Measurements from ENCODE around the gene GARNL3.

The GARNL3 gene

DNA sequence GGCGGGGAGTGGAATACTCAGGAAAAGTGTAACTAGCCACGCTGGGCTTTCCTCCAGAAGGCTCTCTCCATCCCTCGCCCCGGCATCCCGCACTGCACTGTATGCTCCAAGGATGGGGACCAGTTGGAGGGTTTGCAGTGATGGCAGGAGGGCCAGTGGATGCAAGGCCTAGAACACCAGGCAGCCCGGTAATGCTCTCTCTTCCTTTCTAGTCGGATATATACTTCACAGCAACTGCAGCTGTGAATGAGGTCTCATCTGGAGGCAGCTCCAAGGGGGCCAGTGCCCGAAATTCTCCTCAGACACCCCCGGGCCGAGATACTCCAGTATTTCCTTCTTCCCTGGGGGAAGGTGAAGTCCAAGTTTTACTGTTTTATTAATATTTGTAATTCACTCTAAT, 122.4 kb downstream of the GARNL3 start:
- no peak for DNase-seq (ENCODE audit: low spot score)

DNA sequence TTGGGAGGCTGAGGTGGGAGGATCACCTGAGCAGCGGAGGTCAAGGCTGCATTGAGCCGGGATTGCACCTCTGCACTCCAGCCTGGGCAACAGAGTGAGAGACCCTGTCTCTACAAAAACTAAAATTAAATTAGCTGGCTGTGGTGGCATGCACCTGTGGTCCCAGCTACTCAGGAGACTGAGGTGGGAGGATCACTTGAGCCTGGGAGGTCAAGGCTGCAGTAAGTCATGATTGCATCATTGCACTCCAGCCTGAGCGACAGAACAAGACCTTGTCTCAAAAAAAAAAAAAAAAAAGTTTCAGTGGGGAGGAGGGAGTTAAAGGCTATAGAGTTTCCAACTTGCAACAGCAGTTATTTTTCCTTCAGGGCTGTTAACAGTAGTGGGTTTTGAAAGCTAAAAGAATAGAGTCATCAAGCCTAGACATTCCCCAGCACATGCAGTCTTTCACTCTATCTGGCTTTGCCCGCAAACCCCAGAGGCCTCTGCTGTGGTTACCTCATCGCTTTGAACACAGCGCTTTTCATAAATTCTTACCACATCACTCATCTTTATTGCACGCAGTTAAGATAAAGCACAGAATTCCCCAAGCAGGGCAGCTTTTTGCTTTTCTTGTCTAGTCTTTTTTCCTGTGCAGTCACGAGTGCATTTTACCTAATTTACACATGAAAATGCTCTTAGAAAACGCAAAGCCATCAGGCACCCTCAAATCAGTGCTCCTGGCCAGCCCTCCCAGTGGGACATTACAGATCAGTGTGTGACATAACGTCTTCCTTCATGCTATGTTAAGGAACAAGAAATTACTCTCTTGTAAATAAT, 123.7 kb downstream of the GARNL3 start:
- DNase-seq (ENCODE audit: low spot score): peak; percentile 45

DNA sequence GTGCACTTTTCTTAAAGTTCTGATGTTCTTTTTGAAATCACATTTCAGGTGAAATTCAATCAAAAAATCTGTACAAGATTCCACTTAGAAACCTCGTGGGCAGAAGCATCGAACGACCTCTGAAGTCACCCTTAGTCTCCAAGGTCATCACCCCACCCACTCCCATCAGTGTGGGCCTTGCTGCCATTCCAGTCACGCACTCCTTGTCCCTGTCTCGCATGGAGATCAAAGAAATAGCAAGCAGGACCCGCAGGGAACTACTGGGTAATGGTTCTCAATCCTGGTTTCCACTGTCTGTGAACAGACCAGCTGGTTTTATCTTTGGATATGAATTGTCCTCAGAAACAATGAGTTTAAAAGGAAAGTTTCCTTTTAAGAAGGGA, 124.3 kb downstream of the GARNL3 start:
- DNase-seq (ENCODE audit: low spot score): no peak

DNA sequence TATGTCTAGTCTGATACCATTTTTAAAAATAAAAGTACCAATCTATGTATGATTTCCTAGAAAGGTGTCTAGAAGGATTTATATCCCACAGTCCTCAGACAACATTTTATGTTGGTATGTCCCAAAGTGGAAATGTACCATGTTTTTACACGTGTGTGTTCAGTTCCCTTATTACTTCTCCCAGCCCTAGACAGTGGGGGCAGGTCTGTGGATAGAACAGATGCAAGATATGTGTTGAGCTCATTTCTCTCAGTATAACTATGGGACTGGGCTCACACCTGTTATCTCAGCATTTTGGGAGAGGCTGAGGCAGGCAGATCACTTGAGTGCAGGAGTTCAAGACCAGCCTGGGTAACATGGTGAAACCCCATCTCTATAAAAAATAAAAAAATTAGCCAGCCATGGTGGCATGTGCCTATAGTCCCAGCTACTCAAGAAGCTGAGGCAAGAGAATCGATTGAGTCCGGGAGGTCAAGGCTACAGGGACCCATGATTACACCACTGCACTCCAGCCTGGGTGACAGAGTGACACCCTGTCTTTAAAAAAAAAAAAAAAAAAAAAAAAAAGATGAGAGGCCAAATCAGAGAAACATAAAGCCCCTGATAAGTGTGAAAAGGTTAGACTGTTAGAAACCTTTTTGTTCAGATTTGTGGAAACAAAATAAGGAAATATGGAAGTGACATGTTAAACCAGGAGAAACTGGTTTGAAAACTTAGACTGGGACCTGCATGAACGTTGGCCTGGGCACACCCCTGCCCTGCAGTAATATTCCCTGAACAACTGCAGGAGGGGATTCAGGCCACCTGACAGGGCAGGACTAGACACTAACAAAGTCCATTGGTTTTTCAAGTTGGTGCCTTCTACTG, 125.0 kb downstream of the GARNL3 start:
- DNase-seq (ENCODE audit: low spot score): no peak

DNA sequence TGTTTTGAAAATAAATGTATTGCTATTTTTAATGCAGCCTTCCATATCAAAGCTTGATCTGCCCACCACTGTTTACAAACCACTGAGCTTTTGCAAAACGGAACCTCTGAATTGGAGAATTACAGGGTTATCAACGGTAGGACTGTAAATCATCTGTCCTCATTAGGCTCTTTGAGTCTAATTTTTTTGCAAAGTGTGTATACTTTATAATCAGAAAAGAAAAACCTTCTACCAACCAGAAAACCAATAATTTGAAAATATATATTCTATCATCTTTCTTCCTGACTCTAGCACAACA, 125.6 kb downstream of the GARNL3 start:
- no peak for DNase-seq (ENCODE audit: low spot score)

DNA sequence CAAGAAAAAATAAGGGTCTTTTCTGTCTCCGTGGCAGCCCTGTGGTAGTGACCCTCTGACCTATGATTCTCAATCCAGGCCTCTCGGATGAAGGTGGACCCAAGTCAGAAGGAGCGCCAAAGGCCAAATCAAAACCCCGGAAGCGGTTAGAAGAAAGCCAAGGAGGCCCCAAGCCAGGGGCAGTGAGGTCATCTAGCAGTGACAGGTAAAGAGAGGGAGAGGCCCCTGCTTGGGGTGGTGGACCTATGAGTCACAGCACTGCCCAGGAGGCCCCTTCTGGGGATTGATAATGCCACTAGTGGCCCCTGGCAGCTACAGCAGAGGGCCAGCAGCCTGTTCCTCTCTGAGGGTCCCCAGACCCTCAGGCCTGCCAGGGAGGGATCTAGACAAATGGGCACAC, 126.0 kb downstream of the GARNL3 start:
- no peak for DNase-seq (ENCODE audit: low spot score)

DNA sequence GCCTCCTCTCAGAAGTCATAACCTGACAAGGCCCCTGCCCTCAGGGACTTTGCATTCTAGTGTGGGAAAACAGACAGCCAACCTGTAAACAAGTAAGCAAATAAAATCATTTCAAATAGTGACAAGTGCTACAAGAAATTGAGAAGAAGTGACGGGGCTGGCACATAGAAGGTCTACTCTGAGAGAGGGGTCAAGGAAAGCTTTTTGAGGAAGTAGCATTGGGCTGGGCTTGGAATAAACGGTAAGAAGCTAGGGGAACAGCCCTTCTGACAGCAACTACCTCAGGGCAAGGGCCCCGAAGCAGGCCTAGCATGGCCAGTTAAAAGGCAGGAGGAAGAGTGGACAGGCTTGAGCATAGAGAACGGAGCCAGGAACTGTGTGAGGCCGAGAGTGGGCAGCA, 127.6 kb downstream of the GARNL3 start:
- DNase-seq (ENCODE audit: low spot score): no peak

DNA sequence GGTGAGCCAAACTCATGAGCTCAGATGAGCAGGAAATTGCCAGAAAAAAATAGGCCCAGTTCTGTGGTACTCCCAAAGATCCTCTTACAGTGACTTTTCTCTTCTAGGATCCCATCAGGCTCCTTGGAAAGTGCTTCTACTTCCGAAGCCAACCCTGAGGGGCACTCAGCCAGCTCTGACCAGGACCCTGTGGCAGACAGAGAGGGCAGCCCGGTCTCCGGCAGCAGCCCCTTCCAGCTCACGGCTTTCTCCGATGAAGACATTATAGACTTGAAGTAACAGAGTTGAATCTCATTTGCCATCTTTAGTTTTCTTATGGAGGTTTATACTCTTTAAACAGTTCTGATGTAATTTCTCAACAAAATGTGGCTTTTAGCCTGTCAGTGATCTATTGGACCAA, 128.4 kb downstream of the GARNL3 start:
- DNase-seq (ENCODE audit: low spot score): no peak

DNA sequence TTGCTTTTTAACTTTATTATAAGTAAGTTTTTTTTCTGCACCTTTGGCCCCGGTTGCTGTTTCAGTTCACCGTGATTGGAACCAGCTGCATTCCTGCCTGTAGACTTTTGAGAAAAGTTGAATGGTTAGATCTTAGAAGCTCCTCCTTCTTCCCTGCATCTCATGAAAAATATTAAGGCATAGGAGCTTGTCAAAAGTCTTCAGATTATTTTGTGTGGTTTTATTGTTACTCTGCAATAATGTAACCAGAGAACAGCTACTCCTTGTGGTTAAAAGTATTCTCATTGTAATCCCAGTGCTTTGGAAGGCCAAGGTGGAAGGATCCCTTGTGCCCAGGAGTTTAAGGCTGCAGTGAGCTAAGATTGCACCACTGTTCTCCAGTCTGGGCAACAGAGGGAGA, 129.1 kb downstream of the GARNL3 start:
- no peak for DNase-seq (ENCODE audit: low spot score)

DNA sequence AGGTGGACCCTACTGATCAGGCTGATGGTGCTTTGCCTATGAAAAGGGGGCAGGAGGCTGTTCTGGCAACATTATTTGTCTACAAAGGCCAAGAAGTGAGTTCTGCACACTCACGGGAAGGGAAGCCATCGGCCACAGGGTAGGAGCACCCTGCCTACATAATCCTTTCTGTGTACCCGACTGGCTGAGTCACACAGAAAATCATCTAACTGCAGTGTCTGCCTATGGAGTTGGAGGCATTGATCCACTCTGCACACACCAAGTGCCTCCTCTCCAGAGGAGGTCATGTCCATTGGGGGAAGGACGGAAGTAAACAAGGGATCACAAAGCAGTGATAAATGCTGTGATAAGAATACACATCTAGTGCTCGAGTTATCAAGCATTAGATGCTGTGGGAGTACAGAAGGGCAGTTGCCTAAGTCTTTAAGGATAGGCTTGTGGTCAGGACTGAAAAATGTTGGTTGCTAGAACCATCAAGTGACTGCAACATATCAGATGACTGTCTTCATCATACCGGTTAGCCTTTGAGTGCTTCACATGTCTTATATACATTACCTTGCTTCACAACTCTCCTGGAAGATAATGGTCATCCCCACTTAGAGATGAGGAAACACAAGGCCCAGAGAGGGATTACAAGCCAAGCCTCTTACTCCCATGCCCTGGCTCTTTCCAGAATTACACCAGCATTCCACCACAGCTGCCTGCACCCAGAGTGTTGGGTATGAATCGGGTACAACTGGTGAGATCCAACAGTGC, 131.1 kb downstream of the GARNL3 start:
- peak; percentile 45 for DNase-seq (ENCODE audit: low spot score)

DNA sequence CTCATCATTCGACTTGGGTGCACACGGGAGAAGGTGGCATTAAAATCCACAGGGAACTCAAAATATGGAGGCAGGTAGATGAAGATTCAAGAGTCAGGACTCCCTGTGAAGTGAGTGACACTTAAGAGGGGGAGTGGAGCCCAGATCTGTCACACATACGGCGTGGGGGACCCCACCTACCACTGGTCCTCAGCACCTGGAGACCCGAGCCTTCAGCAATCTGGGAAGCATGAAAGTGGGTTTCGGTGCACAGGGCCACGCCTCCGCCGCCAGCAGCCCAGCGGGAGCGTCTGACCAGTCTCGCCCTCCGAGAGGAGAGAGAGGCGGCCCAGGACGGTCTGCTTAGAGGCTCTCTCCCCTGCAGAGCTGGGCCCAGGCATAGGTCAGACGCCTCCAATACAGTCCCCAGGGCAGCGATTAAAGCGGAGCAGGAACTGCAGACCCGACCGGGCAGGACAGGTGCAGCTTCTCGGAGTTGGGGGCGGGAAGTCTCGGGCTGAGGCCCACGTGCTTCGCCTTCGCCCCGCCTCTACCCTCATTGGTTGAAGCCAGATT, 131.8 kb downstream of the GARNL3 start:
- no peak for DNase-seq (ENCODE audit: low spot score)

DNA sequence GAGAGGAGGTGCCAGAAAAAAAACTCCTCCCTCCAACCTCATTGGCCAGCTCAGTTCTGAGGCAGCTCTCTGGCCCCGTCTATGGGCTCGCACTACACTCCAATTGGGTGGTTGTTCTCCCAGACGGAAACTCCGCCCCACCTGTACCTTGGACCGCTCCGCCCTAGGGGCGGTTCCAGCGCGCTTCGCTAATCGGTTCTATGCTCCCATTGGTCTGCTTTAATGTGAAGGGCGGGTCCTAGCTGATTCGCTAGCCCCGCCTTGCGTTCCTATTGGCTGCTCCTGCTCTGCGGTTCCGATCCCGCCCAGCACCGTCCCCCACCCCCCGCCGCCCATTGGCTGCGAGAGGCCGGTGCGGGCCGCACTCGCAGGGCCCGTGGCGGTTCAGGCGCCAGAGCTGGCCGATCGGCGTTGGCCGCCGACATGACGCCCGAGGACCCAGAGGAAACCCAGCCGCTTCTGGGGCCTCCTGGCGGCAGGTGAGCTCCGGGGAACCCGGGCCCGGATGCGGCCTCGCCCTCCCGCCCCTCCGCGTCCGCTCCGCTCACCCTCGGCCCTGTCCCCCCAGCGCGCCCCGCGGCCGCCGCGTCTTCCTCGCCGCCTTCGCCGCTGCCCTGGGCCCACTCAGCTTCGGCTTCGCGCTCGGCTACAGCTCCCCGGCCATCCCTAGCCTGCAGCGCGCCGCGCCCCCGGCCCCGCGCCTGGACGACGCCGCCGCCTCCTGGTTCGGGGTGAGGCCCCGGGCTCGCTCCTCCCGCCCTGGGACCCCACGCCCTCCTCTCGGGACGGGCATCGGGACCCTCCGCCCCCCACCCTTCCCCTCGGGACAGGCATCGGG, 132.5 kb downstream of the GARNL3 start, which contains the start of gene SLC2A8:
TSS of gene SLC2A8 (plus strand) at position 362 of the 838 bp plus-strand sequence. CDS start at position 424, 62 bp downstream.
- DNase-seq (ENCODE audit: low spot score): peak; percentile 87

DNA sequence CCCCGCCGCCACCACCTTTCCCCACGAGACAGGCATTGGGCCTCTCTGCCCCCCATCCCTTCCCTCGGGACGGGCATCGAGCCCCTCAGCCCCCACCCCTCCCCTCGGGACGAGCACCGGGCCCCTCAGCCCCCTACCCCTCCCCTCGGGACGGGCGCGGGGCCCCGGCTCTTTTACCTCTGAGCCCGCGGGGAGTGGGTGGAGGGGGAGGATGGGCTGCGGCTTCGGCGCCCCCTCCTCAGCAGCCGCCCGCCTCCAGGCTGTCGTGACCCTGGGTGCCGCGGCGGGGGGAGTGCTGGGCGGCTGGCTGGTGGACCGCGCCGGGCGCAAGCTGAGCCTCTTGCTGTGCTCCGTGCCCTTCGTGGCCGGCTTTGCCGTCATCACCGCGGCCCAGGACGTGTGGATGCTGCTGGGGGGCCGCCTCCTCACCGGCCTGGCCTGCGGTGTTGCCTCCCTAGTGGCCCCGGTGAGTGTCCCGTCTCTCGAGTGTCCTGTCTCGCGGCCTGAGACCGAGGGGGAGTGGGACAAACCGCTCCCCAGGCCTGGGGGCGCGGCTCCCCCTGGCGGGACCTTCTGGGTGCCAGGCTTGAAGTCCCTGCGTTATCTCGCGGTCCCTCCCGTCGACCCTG, 133.2 kb downstream of the GARNL3 start:
- peak; percentile 58 for DNase-seq (ENCODE audit: low spot score)

DNA sequence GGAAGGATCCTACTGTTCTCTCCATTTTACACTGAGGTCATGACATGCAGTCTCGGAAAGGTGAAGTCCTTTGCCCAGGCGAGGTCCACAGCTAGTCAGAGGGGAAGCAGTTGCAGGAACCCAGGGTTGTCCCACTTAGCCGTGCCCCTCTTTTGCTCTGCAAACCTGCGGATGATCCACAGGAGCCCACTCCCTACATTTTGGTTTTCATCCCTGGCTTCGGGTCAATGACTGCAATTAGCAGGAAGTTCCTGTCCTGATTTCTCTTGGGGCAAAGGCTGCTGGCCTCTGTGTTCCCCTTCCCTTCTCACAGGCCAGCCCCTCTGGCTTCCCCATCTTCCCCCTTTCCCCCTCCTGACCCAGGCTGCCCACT, 133.7 kb downstream of the GARNL3 start:
- no peak for DNase-seq (ENCODE audit: low spot score)

DNA sequence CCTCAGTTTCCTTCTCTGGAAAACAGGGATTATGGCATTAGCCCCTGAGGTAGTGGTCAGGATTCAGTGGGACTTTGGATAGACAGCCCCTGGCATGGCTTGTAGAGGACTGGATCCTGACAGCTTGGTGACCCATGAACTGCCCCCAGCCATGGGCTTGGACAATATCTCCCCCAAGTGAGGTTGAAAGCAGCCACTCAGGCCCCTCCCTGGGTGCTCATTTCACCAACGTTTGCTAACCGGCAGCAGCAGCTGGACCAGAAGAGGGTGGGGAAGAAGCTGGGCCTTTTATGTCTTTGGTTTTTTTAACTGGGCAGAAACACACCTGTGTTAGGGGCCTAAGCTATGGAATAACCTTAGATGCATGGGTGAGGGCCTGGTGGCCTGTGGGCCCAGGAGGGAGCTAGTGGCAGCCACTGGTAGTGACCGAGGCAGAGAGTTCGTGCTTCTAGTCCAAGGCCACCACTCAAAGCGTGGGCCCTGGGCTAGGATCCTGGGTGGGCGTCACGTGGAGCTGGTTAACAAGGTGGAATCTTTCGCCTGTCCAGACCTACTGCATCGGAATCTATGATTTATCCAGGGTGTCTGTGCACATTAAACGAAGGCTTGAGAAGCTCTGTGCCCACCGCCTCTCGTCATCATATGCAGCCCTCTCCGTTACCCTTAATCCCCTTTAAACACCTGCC, 134.3 kb downstream of the GARNL3 start:
- no peak for DNase-seq (ENCODE audit: low spot score)

DNA sequence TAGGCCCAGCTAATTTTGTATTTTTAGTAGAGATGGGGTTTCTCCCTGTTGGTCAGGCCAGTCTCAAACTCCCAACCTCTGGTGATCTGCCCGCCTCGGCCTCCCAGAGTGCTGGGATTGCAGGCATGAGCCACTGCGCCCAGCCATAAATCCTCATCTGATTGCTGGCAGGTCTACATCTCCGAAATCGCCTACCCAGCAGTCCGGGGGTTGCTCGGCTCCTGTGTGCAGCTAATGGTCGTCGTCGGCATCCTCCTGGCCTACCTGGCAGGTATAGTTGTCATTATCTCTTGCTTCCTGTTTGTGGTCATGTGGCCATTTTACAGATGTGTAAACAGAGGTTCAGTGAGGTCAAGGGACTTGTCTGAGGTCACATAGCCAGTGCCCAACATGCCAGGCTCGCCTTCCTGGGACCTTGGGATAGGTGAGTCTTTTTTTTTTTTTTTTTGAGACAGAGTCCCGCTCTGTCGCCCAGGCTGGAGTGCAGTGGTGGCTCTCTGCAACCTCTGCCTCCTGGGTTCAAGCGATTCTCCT, 135.2 kb downstream of the GARNL3 start:
- no peak for DNase-seq (ENCODE audit: low spot score)

DNA sequence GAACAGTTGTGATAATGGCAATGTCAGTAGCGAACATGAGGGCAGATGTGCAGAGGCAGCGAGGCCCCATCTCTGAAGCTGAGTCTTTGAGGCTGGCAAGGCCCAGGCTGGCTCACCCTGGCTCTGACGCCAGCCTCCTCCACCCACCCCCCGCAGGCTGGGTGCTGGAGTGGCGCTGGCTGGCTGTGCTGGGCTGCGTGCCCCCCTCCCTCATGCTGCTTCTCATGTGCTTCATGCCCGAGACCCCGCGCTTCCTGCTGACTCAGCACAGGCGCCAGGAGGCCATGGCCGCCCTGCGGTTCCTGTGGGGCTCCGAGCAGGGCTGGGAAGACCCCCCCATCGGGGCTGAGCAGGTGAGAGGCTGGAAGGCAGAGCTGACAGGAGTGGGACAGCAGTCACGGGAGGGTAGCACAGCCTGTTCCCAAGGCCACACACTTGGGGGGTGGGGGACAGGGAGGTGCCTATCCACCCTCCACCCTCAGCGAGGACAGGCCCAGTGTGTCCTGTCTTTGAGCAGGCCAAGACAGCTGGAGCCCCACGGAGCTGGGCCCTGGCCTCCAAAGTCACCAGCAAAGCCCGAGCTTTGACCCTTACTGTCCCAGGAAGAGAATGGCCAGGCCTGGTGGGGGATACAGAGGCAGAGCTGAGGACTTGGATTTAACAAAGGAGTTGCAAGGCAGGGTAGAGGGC, 138.0 kb downstream of the GARNL3 start:
- DNase-seq (ENCODE audit: low spot score): no peak

DNA sequence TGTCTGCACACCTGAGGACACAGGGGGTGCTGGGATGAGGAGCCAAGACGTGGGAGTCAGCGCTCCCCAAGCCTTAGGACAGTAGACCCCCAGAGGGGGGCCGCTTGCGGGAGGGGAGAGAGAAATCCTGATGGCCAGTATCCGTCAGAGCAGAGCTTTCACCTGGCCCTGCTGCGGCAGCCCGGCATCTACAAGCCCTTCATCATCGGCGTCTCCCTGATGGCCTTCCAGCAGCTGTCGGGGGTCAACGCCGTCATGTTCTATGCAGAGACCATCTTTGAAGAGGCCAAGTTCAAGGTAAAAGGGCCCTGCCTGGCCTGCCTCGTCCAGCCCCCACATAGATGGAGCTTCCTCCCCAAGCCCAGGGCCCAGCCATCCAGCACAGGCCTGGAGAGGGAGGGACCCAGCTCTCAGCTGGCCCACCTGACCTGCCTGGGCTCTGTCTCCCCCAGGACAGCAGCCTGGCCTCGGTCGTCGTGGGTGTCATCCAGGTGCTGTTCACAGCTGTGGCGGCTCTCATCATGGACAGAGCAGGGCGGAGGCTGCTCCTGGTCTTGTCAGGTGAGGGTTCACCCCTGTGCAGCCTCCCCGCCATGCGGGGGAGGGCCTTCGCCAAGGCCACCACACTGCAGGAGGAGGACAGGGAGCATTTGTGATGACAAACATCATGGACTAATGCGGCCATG, 139.1 kb downstream of the GARNL3 start:
- no peak for DNase-seq (ENCODE audit: low spot score)

DNA sequence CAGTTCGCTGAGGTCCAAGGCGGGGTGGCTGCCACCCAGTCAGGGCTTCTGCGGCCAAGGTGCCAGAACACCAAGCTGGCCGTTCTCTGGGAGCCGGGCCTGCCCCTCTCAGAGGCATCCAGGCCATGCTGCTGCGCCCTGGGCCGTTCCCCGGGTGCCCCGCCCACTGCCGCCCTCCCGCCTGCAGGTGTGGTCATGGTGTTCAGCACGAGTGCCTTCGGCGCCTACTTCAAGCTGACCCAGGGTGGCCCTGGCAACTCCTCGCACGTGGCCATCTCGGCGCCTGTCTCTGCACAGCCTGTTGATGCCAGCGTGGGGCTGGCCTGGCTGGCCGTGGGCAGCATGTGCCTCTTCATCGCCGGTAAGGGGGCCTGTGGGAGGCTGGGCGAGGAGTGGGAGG, 140.1 kb downstream of the GARNL3 start:
- no peak for DNase-seq (ENCODE audit: low spot score)

Data from HuH-7.5 (cell line).